OCI-LY1 (cell line): ENCODE data around the gene RNF207.

ENCODE experiments used
- CTCF ChIP-seq: fragments of 200-600 bp; sonication (generic), shearing (Covaris generic); IDR thresholded peaks from 2 replicates; pipeline ENCODE4 v1.5.1; 2017; ENCODE audit warnings: mild to moderate bottlenecking, antibody characterized with exemption, low read length, moderate library complexity, mixed read lengths
- EZH2 ChIP-seq: fragments of 200-600 bp; sonication (generic), shearing (Covaris generic); IDR thresholded peaks from 2 replicates; pipeline ENCODE4 v1.8.0; 2017; ENCODE audit warnings: borderline replicate concordance, mixed run types, mild to moderate bottlenecking, antibody characterized with exemption, low read length, moderate library complexity, mixed read lengths

GRCh38 chr1:6170116-6170741, 35.7 kb upstream of the RNF207 start:
- TF ChIP-seq CTCF = no peak
- TF ChIP-seq EZH2 = no peak
